ENCODE data around the gene HAUS3.

The HAUS3 gene

DNA sequence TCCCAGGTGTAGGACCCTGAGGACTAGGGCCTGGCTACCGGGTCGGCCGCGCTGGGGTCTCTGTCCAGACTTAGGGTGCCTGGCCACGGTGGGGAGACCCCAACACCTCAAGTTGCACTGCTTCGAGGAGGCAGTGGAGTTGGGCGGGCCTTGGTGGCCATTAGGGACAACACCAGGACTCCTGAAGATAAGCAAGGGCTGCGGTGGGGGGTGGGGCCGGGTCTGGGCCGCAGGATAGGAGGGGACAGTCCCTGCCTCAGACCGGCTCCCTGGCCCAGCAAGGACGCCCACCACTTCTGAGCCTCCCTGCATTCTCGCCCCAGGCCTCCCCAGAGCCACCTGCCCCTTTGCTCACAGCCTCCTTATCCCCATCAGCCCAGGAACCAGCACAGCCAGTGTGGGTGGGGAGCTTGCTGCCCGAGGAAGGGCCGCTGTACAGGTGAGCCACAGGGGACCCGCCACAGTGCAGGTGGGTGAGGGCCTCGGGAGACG lies 25.4 kb upstream of the HAUS3 start:
- Histone ChIP-seq H3K36me3 (ENCODE audit: insufficient read depth, low read length) (no peaks in the 10 kb centered on the region), H3K9me3 (ENCODE audit: low read depth, low read length) (no peaks in the 10 kb centered on the region), H3K4me3 (no peak overlapping the region), H3K27ac (no peak overlapping the region), H3K9ac (ENCODE audit: insufficient read length) (no peak overlapping the region)
- DNase-seq (ENCODE audit: low read depth, low spot score): no peak
- TF ChIP-seq EZH2 (IDR thresholded peaks at IDR 0.05) (no peak), POLR2AphosphoS5 (IDR thresholded peaks at IDR 0.05; ENCODE audit: borderline replicate concordance, low read depth, low read length) (no peak), FOXP2 (optimal IDR thresholded peaks at IDR 0.05; ENCODE audit: control extremely low read depth, extremely low read length, insufficient read depth) (no peak)

DNA sequence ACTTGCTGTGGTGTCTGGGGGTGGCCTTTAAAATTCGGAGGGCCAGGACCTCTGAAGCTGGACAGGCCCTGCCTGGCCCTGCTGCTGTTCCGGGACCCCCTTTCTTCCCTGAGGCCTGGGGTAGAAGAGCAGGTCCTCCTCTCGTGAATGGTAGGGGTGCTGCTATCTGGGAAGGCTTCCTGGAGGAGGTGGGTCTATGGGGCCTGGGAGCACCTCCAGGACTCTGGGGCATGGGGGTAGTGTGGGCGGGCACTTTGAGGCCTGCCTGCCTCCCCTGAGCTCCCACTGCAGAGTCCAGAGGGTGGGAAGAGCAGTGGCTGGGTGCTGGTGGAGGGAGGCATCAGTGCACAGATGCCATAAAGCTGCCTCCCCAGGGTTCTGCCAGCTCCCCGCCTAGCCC lies 24.9 kb upstream of the HAUS3 start:
- Histone ChIP-seq H3K4me3 (no peak overlapping the region), H3K27ac (no peak overlapping the region), H3K9ac (ENCODE audit: insufficient read length) (no peak overlapping the region), H3K36me3 (ENCODE audit: insufficient read depth, low read length) (no peaks in the 10 kb centered on the region), H3K9me3 (ENCODE audit: low read depth, low read length) (no peaks in the 10 kb centered on the region)
- no peak for TF ChIP-seq POLR2AphosphoS5 (IDR thresholded peaks at IDR 0.05; ENCODE audit: borderline replicate concordance, low read depth, low read length)
- TF ChIP-seq EZH2 (IDR thresholded peaks at IDR 0.05): no peak
- no peak for TF ChIP-seq FOXP2 (optimal IDR thresholded peaks at IDR 0.05; ENCODE audit: control extremely low read depth, extremely low read length, insufficient read depth)
- DNase-seq (ENCODE audit: low read depth, low spot score): no peak

DNA sequence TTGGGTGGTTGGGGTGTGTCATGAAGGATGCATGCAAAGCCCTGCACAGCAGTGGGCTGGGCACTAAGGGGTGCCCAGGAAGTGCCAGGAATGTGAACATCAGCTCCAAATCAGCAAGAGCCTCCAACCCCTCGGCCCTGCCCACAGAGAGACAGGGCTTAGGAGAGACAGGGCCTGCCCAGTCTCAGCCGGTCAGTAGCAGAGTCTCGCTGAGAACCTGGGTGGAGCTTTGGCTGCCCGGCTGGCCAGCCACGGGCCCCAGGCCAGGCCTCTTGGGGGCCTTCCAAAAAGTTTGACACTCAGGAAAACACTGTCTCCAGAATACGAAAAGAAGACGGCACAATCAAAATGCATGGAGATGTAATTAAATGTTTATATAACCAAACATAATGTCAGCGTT lies 24.3 kb upstream of the HAUS3 start:
- H3K27ac ChIP-seq: no peak overlapping the region

DNA sequence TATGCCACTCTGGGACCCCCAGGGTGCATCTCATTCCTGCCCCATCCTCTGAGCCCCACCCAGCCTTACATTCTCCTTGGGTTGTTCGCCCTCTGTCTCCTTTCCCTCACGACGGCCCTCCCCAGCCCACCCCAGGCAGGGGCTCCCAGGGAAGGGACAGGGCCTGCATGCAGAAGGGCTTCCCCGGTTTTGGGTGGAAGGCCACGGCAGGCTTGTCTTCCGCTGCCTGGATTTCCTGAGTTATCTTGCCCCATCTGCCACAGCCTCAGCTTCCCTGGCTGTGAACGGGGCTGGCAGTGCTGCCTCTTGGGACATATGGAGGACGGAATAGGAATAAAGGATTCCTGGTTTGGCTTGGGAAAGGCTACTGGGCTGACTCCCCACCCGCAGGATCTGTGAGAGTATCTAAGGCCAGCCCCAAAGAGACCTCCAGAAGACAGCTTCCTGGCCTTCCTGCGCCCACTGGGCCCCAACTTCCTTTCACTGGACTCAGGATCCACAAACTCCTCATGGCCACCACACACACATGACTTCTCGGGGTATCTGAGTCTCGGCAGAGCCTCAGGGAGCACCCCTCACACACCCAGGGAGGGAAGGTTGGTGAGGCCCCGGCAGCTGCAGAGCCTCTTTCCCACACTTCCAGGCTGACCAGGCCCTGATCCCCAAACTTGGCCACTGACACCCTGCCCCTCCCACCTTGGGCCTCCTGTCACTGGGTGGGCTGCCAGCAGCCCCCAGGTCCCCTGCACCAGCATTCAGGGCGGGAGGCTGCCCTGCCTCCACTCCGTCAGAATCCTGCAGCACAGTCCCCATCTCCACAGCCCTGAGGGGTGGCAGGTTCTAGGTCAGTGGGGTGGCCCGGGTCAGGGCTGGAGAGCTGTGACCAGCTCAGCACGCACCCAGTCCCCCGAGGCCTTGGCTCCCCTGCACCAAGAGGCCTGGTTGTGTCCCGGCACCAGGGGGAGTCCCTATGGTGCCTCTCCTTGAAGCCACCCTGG lies 23.5 kb upstream of the HAUS3 start:
- Histone ChIP-seq H3K9ac (ENCODE audit: insufficient read length) (no peak overlapping the region), H3K36me3 (ENCODE audit: insufficient read depth, low read length) (no peaks in the 10 kb centered on the region), H3K4me3 (no peak overlapping the region), H3K9me3 (ENCODE audit: low read depth, low read length) (no peaks in the 10 kb centered on the region), H3K27ac (no peak overlapping the region)
- no peak for TF ChIP-seq FOXP2 (optimal IDR thresholded peaks at IDR 0.05; ENCODE audit: control extremely low read depth, extremely low read length, insufficient read depth)
- TF ChIP-seq POLR2AphosphoS5 (IDR thresholded peaks at IDR 0.05; ENCODE audit: borderline replicate concordance, low read depth, low read length): no peak
- no peak for TF ChIP-seq EZH2 (IDR thresholded peaks at IDR 0.05)
- no peak for DNase-seq (ENCODE audit: low read depth, low spot score)

More for the DNA sequence above, 24.3 kb upstream of the HAUS3 start:
- TF ChIP-seq EZH2 (IDR thresholded peaks at IDR 0.05): no peak
- no peak for TF ChIP-seq FOXP2 (optimal IDR thresholded peaks at IDR 0.05; ENCODE audit: control extremely low read depth, extremely low read length, insufficient read depth)
- TF ChIP-seq POLR2AphosphoS5 (IDR thresholded peaks at IDR 0.05; ENCODE audit: borderline replicate concordance, low read depth, low read length): no peak
- Histone ChIP-seq H3K4me3 (no peak overlapping the region), H3K36me3 (ENCODE audit: insufficient read depth, low read length) (no peaks in the 10 kb centered on the region), H3K9me3 (ENCODE audit: low read depth, low read length) (no peaks in the 10 kb centered on the region), H3K9ac (ENCODE audit: insufficient read length) (no peak overlapping the region)
- no peak for DNase-seq (ENCODE audit: low read depth, low spot score)

DNA sequence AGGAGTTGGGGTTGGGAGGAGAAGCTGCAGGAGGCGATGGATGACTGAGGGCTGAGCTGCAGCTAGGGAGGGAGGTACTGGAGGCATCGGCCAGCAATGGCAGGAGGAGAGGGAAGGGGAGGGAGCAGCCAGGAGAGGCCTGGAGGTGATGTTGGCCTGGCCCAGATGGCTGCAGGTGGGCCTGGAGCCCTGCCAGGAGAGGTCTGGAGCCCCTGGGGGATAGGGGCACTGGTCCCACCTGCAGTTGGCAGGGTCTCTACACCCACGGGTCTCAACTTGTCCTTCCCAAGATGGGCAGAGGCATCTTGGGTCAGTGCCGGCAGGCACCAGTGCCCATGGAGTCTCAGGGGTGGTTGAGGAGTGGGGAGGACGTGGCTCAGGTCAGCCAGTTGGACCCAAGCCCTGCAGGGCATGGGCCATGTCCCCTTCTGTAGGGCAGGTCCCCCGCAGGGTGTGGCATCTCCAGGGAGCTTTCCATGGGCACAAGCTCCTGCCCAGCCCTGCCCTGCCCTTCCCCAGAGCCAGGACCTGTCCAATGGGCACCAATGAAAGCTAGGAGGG lies 22.6 kb upstream of the HAUS3 start:
- Histone ChIP-seq H3K36me3 (ENCODE audit: insufficient read depth, low read length) (no peaks in the 10 kb centered on the region), H3K9me3 (ENCODE audit: low read depth, low read length) (no peaks in the 10 kb centered on the region), H3K4me3 (no peak overlapping the region), H3K9ac (ENCODE audit: insufficient read length) (no peak overlapping the region), H3K27ac (no peak overlapping the region)
- no peak for DNase-seq (ENCODE audit: low read depth, low spot score)
- no peak for TF ChIP-seq POLR2AphosphoS5 (IDR thresholded peaks at IDR 0.05; ENCODE audit: borderline replicate concordance, low read depth, low read length)
- no peak for TF ChIP-seq FOXP2 (optimal IDR thresholded peaks at IDR 0.05; ENCODE audit: control extremely low read depth, extremely low read length, insufficient read depth)
- no peak for TF ChIP-seq EZH2 (IDR thresholded peaks at IDR 0.05)

DNA sequence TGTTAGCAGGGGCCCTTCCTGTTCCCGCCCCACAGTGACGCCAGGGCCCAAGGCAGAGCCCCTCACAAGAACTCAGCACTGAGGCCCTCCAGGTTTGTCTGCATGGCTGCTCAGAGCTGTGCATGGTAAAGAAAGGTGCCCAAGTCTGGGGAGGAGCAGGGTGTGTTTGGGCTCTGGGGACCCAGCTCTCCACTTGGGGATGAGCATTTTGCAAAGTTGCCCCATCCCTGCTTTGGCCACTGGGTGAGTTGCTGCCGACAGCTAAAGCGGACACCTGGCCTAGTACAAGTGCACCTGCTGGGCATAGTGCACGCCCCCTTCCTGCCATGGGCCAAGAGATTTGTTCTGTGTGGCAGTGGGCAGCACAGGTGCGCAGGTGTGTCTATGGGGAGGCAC lies 22.0 kb upstream of the HAUS3 start:
- no peak for TF ChIP-seq FOXP2 (optimal IDR thresholded peaks at IDR 0.05; ENCODE audit: control extremely low read depth, extremely low read length, insufficient read depth)
- TF ChIP-seq EZH2 (IDR thresholded peaks at IDR 0.05): no peak
- TF ChIP-seq POLR2AphosphoS5 (IDR thresholded peaks at IDR 0.05; ENCODE audit: borderline replicate concordance, low read depth, low read length): no peak
- DNase-seq (ENCODE audit: low read depth, low spot score): no peak
- Histone ChIP-seq H3K9me3 (ENCODE audit: low read depth, low read length) (no peaks in the 10 kb centered on the region), H3K27ac (no peak overlapping the region), H3K36me3 (ENCODE audit: insufficient read depth, low read length) (no peaks in the 10 kb centered on the region), H3K4me3 (no peak overlapping the region), H3K9ac (ENCODE audit: insufficient read length) (no peak overlapping the region)

DNA sequence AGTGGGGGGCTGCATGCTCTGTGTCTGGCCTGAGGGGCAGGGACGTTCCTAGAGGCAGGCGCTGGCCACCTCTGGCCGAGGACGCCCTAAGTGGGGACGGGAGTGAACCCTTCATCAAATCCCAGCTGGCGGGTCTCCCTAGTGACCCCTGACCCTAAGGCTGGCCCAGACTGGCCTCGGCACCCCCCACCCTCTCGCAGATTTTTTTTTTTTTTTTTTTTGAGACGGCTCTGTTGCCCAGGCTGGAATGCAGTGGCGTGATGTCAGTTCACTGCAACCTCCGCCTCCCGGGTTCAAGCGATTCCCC lies 21.0 kb upstream of the HAUS3 start:
- Histone ChIP-seq H3K27ac (no peak overlapping the region), H3K9me3 (ENCODE audit: low read depth, low read length) (no peaks in the 10 kb centered on the region), H3K36me3 (ENCODE audit: insufficient read depth, low read length) (no peaks in the 10 kb centered on the region), H3K4me3 (peak overlapping the region; percentile 86), H3K9ac (ENCODE audit: insufficient read length) (peak overlapping the region; percentile 73)
- TF ChIP-seq POLR2AphosphoS5 (IDR thresholded peaks at IDR 0.05; ENCODE audit: borderline replicate concordance, low read depth, low read length) (no peak), EZH2 (IDR thresholded peaks at IDR 0.05) (no peak), FOXP2 (optimal IDR thresholded peaks at IDR 0.05; ENCODE audit: control extremely low read depth, extremely low read length, insufficient read depth) (no peak)
- no peak for DNase-seq (ENCODE audit: low read depth, low spot score)

DNA sequence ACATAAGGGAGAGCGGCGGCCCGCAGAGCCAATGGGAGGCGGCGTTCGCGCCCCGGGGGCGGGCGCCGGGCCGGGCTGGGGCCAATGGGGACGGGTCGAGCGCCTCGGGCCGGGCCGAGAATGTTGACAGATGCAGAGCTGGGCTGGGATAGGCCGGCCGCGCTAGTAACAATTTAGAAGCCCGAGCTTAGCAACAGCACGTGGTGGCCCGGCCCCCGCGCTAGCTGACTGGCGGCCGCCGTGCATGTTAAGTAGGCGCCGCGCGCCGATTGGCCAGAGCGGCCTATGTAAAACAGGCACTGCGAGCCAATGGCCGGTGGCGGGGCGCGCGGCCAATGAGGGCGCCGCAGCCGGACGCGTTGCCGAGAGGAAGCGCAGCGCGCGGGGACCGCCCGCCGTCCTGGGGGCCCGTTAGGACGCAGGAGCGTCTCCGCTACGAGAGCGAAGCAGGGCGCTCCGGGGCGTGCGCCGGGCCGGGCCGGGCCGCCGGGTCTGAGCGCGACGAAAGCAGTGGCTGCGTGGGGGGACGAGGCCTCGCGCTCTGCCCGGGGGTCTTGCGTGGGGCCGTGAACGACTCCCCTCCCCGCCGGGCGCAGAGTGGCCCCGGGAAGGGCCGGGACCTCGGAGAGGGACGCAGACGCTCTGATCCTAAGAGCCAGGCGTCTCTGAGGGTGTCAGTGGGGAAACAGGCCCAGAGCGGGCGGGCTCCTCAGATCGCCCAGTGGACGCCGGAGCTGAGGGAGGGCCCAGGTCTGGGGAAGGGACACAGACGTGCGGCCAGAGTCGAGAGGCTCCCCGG lies 20.4 kb upstream of the HAUS3 start:
- peak overlapping the region; percentile 73 for H3K9ac ChIP-seq (ENCODE audit: insufficient read length)

More for the DNA sequence above, 20.4 kb upstream of the HAUS3 start:
- DNase-seq (ENCODE audit: low read depth, low spot score): peak; percentile 93
- Histone ChIP-seq H3K27ac (0 out of 2 replicates have a peak overlapping the region, but pooled peaks have one; percentile 50), H3K9me3 (ENCODE audit: low read depth, low read length) (no peaks in the 10 kb centered on the region), H3K4me3 (peak overlapping the region; percentile 86), H3K36me3 (ENCODE audit: insufficient read depth, low read length) (no peaks in the 10 kb centered on the region)
- TF ChIP-seq POLR2AphosphoS5 (IDR thresholded peaks at IDR 0.05; ENCODE audit: borderline replicate concordance, low read depth, low read length) (peak; percentile 72), FOXP2 (optimal IDR thresholded peaks at IDR 0.05; ENCODE audit: control extremely low read depth, extremely low read length, insufficient read depth) (no peak)

Data from SK-N-MC (cell line).